ENCODE results near the gene SLC44A3.
"Not testable (repeated sequence)": the region's sequence is repeated elsewhere in the genome, so short reads cannot be mapped to it uniquely, and the experiment has no call there.

Gene SLC44A3

GRCh38 chr1:94803106-94803505, 17.1 kb upstream of the SLC44A3 start:
- DNase-seq, result no peak

GRCh38 chr1:94803517-94804441, 16.4 kb upstream of the SLC44A3 start:
- DNase-seq, result no peak

- no peak for DNase-seq
These were observed 15.7 kb upstream of the SLC44A3 start for GRCh38 chr1:94804442-94804837.

GRCh38 chr1:94805912-94806311, 14.2 kb upstream of the SLC44A3 start:
- DNase-seq, result no peak

- DNase-seq, result no peak
These were observed 13.7 kb upstream of the SLC44A3 start for GRCh38 chr1:94806441-94806871.

GRCh38 chr1:94807742-94808491, 12.2 kb upstream of the SLC44A3 start:
- no peak for DNase-seq

- no peak for DNase-seq
These were observed 11.5 kb upstream of the SLC44A3 start for GRCh38 chr1:94808669-94809068.

- DNase-seq, result no peak
These were observed 7.2 kb upstream of the SLC44A3 start for GRCh38 chr1:94812985-94813384.

- no peak for DNase-seq
These were observed 4.1 kb upstream of the SLC44A3 start for GRCh38 chr1:94816030-94816429.

GRCh38 chr1:94817712-94818111, 2.4 kb upstream of the SLC44A3 start:
- DNase-seq, result no peak

- peak; percentile 6 for DNase-seq
These were observed 766 bp upstream of the SLC44A3 start for GRCh38 chr1:94819238-94819944.

- DNase-seq, result no peak
These were observed 779 bp downstream of the SLC44A3 start for GRCh38 chr1:94820936-94821335.

- DNase-seq, result no peak
These were observed 1.6 kb downstream of the SLC44A3 start for GRCh38 chr1:94821636-94822305.

- no peak for DNase-seq
These were observed 3.0 kb downstream of the SLC44A3 start for GRCh38 chr1:94823116-94823515.

GRCh38 chr1:94825936-94826335, 5.8 kb downstream of the SLC44A3 start:
- DNase-seq, result no peak

- no peak for DNase-seq
These were observed 7.3 kb downstream of the SLC44A3 start for GRCh38 chr1:94827434-94827833.

- DNase-seq, result no peak
These were observed 8.1 kb downstream of the SLC44A3 start for GRCh38 chr1:94828251-94828650.

- no peak for DNase-seq
These were observed 11.5 kb downstream of the SLC44A3 start for GRCh38 chr1:94831641-94832040.

- DNase-seq, result no peak
These were observed 12.3 kb downstream of the SLC44A3 start for GRCh38 chr1:94832446-94832845.

- DNase-seq, result no peak
These were observed 12.9 kb downstream of the SLC44A3 start for GRCh38 chr1:94832931-94833585.

GRCh38 chr1:94836891-94837290, 16.7 kb downstream of the SLC44A3 start:
- DNase-seq, result no peak

- not testable (repeated sequence) for DNase-seq
These were observed 20.2 kb downstream of the SLC44A3 start for GRCh38 chr1:94840381-94840780.
